ENCODE measurements around the gene SPATA2L. TPM values are rescaled to one million over a fixed set of nuclear protein-coding genes. Genes with fewer than 3 reads are reported as not detected.

SPATA2L gene
- polyA plus RNA-seq, 3 donors: 4.7 to 5.7 (median 5.6) TPM

DNA sequence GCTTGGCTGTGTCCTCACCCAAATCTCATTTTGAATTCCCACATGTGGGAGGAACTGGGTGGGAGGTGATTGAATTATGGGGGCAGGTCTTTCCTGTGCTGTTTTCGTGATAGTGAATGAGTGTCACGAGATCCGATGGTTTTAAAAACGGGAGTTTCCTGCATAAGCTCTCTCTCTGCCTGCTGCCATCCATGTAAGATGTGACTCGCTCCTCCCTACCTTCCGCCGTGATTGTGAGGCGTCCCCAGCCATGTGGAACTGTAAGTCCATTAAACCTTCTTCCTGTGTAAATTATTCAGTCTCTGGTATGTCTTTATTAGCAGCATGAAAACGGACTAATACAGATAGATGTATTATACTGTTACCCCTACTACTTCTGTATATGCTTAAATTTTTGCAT, 40.3 kb downstream of the SPATA2L start:
- DNase-seq (ENCODE audit: low read depth in 3 of 3, low spot score in 2 of 3): no peak

DNA sequence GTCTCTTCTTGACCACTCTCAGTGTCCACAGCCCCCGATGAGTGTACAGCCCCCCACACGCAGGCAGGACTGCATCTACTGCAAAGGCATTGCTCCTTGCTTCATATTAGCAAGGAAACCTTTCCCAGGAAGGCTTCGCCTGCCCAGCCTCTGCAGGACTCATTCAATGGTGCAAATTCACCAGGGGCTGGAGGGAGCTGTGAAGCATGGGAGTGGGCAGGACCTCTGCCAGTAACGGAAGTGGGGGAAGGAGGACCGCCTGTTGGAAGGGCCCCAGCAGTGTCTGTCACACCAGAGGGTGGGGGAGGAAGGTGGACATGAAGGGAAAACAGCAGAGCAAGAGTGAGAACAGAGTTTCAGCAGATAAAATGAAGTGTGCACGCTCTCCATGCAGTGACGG, 41.4 kb downstream of the SPATA2L start:
- no peak for DNase-seq (ENCODE audit: low read depth in 3 of 3, low spot score in 2 of 3)

DNA sequence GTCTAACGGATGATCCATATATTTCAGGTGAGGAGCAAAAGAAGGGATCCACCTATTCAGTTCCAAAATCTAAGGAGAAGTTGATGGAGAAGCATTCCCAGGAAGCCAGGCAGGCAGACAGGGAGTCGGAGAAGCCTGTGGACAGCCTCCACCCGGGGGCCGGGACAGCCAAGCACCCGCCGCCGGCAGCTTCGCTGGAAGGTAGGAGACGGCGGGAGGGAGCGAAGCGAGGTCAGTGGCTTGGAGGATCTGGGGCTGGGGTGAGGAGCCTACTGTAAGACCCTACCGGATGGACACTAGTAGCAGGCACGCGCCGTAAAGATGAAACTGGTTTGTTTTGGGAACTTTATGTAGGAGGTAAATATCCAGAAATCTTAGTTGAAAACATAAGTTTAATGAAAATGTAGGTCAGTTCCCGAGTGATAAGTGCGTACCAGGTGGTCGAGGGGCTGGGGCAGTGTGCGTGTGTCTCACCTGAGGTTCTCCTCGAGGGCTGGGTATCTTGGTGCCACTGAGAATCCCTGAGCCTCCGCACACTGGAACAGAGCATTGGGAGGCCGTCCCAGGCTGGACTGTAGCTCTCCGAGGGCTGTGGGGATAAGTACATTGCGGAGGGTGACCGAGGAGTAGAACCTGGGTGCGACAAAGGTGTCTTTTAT, 43.2 kb downstream of the SPATA2L start:
- DNase-seq (ENCODE audit: low read depth in 3 of 3, low spot score in 2 of 3): no peak

DNA sequence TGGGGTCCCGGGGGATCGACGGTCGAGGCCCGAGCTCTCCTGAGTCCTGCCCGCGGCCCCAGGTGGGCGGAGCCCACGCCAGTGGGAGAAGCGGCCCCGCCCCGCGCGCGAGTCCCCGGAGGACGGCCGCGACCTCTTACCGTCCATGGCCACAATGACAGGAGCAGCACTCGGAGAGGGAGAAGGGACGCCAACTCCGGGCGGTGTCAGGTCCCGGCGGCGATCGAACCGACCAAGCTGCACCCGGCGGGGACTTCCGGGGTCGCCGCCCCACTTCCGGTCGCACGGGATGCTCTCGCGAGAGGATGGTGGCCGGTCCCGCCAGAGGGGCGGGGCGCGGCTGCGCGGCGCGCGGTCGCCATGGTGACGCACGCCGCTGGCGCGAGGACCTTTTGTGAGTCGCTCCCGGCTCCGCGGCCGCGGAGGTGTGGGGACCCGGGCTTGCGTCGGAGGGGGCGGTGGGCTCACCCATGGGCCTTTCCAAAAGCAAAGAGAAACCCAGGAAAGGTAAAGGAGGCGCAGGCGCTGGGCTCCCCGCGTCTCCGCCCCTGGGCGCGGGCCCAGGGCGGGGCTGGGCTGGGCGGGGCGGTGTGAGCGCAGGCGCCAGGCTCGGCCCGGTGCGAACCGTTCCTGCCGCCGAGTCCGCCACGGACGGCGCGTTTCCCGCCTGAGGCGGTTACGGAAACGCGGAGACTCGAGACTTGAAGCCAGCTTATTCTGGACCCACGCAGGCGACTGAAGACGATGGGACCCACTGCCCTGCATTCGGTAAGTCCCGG, 43.9 kb downstream of the SPATA2L start, which contains the start of the genes CHMP1A and SPATA33:
TSS of gene CHMP1A (minus strand) at position 267 of the 779 bp plus-strand sequence. CDS start at position 147, 120 bp downstream.
TSS of gene SPATA33 (plus strand) at position 395 of the 779 bp plus-strand sequence. CDS start at position 471, 76 bp downstream.
- DNase-seq (ENCODE audit: low read depth in 3 of 3, low spot score in 2 of 3): peak; percentile 63 to 82 (median 76)

DNA sequence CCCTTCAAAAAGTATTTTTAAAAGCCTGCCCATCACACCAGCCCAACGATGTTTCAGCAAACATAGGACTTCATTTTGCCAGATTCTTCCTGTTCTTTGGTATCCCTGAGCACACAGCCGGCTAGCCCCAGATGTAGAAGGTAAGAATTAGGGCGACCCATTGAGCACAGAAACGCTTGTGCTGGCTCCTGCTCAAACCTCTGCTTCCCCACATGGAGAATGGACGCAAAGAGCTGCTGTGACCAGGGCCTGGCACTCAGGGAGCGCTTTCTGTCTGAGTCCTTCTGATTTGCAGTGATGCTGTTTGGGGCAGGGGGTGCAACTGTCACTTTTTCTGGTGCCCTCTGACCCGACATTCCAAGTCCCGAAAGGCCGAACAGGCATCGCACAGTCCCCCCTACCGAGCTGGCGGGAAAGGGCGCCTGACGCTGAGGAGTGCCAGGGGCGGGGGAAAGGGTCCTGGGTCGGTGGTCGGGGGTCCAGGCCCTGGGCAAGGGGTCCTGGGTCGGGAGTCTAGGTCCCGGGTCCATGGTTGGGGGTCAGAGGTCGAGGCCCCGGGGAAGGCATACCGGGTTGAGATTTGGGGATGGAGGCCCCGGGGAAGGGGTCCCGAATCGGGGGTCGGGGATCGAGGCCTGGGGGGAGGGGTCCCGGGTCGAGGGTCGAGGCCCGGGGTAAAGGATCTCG, 44.9 kb downstream of the SPATA2L start:
- no peak for DNase-seq (ENCODE audit: low read depth in 3 of 3, low spot score in 2 of 3)

DNA sequence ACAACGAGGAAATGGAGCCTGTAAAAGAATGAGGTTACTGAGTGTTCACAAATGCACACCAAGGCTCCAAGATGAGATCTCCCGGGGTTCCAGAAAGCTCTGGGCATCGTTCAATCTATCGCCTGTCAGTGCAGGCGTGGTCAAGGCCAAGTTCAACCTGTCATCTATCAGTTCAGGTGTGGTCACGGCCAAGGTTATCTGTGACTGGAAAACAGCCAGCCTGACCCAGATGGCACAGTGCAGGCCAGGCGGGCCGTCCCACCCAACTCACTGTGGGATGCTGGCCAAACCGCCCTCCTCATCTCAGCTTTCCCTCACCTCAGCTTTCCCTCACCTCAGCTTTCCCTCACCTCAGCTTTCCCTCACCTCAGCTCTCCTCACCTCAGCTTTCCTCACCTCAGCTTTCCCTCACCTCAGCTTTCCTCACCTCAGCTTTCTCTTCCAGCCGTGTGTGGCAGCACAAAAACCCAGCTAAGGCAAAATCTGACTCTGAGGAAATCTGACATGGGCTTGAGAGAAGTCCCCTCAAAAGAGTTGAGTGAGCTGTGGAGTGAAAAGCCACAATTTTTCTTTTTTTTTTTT, 46.4 kb downstream of the SPATA2L start:
- DNase-seq (ENCODE audit: low read depth in 3 of 3, low spot score in 2 of 3): no peak

DNA sequence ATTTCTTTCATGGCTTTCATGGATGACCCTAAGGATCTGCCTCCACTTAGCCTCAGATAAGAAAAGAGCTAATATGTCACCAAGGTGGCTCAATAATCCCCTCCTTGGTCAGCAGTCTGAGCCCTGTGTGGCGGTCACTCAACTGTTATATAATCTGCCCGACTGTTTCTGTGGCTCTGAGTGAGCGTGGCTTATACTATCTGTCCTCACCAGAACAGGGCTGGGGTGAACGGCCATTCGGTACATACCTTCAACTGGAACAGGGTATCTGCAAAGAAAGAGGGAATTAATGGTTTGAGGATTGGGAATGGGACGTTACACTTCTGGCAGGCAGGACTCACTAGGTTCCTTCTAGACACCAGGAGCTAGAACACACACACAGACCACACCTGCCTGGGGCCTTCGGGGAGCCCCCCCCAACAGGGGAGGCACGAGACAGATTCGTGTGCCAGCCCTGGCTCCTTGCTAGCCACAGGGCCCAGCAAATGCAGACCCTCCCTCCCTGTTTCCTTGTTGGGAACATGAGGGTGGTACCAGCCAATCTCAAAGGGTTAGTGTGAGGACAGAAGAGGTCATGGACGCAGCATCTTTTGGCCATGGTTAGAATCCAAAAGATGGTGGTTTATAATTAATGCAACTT, 47.7 kb downstream of the SPATA2L start:
- no peak for DNase-seq (ENCODE audit: low read depth in 3 of 3, low spot score in 2 of 3)

DNA sequence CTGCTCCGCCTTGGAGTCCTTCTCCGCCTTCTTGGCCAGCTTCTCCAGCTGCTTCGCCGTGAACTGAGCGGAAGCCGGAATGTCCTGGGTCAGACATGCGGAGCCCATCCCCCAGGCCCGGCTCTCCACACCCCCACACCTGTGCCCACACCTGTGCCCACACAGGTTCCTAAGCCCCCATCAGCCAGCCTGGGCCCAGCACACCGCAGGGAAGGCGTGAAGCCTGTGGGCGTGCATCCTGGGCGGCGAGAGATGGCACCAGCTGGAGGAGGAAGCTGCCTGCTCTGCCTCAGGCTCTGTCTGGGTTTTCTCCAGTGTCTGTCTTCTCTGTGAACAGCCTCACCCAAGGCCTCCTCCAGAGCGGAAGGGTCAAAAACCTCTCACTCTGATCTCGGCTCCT, 49.9 kb downstream of the SPATA2L start:
- DNase-seq (ENCODE audit: low read depth in 3 of 3, low spot score in 2 of 3): no peak

DNA sequence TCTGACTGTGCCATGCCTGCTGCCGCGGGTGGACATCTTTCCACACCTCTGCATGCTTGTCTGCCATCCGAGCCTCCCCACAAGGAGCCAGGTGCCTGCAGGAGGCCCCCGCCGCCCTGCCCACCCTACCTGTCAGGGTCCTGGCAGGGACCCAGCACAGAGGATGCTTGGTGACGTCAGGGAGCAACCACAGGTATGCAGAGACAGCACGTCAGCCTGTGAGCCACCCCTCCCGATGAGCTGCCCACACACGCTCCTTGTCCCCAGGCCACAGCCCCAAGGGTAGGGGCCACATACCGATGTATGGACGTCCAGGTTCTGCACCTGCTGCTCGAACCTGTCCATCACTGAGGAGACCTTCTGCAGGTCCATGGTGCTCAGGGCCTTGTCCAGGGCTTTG, 54.6 kb downstream of the SPATA2L start:
- no peak for DNase-seq (ENCODE audit: low read depth in 3 of 3, low spot score in 2 of 3)

Other genes with a start within 250 kb of the SPATA2L start
- gene ANKRD11, start 211.1 kb downstream of the SPATA2L start, polyA plus RNA-seq (ENCODE audit: insufficient read length in 3 of 3): 10 to 100 TPM; 84.3 to 86.5 (median 86.3) TPM
- gene SPG7, start 193.3 kb downstream of the SPATA2L start, polyA plus RNA-seq (ENCODE audit: insufficient read length in 3 of 3): 10 to 100 TPM; 84.2 to 86.8 (median 85.9) TPM
- gene RPL13, start 141.0 kb downstream of the SPATA2L start, polyA plus RNA-seq (ENCODE audit: insufficient read length in 3 of 3): 1,000 to 10,000 TPM; 1,526 to 1,773 (median 1,604) TPM
- gene CPNE7, start 125.9 kb downstream of the SPATA2L start, polyA plus RNA-seq (ENCODE audit: insufficient read length in 3 of 3): 1 to 10 TPM; 2.0 to 3.4 (median 3.0) TPM
- 10 to 100 TPM; 18.0 to 42.6 (median 37.3) TPM for gene DPEP1, start 88.1 kb downstream of the SPATA2L start, polyA plus RNA-seq (ENCODE audit: insufficient read length in 3 of 3)
- 10 to 100 TPM; 62.0 to 74.0 (median 70.2) TPM for gene CHMP1A, start 44.0 kb downstream of the SPATA2L start, polyA plus RNA-seq (ENCODE audit: insufficient read length in 3 of 3)
- gene SPATA33, start 43.9 kb downstream of the SPATA2L start, polyA plus RNA-seq (ENCODE audit: insufficient read length in 3 of 3): 10 to 100 TPM; 11.3 to 15.1 (median 14.6) TPM
- 10 to 100 TPM; 79.6 to 97.3 (median 83.1) TPM for gene CDK10, start 15.0 kb downstream of the SPATA2L start, polyA plus RNA-seq (ENCODE audit: insufficient read length in 3 of 3)
- 1 to 10 TPM; 7.5 to 9.3 (median 9.2) TPM for gene VPS9D1, start 19.2 kb upstream of the SPATA2L start, polyA plus RNA-seq (ENCODE audit: insufficient read length in 3 of 3)
- gene ZNF276, start 19.8 kb upstream of the SPATA2L start, polyA plus RNA-seq (ENCODE audit: insufficient read length in 3 of 3): 10 to 100 TPM; 19.0 to 22.6 (median 20.2) TPM
- 10 to 100 TPM; 17.7 to 19.9 (median 18.7) TPM for gene FANCA, start 114.9 kb upstream of the SPATA2L start, polyA plus RNA-seq (ENCODE audit: insufficient read length in 3 of 3)
- 10 to 100 TPM in 1 of 3 donors, 1 to 10 TPM in 2; 9.3 to 10.2 (median 9.5) TPM for gene SPIRE2, start 126.8 kb upstream of the SPATA2L start, polyA plus RNA-seq (ENCODE audit: insufficient read length in 3 of 3)
- 100 to 1,000 TPM; 119 to 127 (median 127) TPM for gene TCF25, start 171.9 kb upstream of the SPATA2L start, polyA plus RNA-seq (ENCODE audit: insufficient read length in 3 of 3)
- gene MC1R, start 217.2 kb upstream of the SPATA2L start, polyA plus RNA-seq (ENCODE audit: insufficient read length in 3 of 3): 1 to 10 TPM; 1.9 to 3.2 (median 3.1) TPM
- gene TUBB3, start 221.6 kb upstream of the SPATA2L start, polyA plus RNA-seq (ENCODE audit: insufficient read length in 3 of 3): 10 to 100 TPM in 1 of 3 donors, 1 to 10 TPM in 2; 6.4 to 10.3 (median 7.6) TPM
- gene DEF8, start 247.1 kb upstream of the SPATA2L start, polyA plus RNA-seq (ENCODE audit: insufficient read length in 3 of 3): 10 to 100 TPM; 34.4 to 35.5 (median 35.2) TPM

All from right renal cortex interstitium (tissue), 3 donors.